NCI-H2196 treated with DMSO at 0.1 percent for 48 hours (cell line): Measurements from ENCODE around the gene SSX2.
"Not testable (repeated sequence)": the region's sequence is repeated elsewhere in the genome, so short reads cannot be mapped to it uniquely, and the experiment has no call there.

Experiments
- DNase-seq: peaks from one replicate; lab custom pipeline; 2025; ENCODE audit not compliant: unreplicated experiment; lab: John Stamatoyannopoulos, UW

Gene SSX2

GRCh38 chrX:52707078-52707477 is at the start of gene SSX2:
Gene SSX2 (minus strand): TSS chrX:52707178. CDS start chrX:52705749, 1,429 bp downstream.
- not testable (repeated sequence) for DNase-seq

GRCh38 chrX:52750952-52751351 is 44.0 kb upstream of the SSX2 start, which contains the start of gene SSX2B:
Gene SSX2B (plus strand): TSS chrX:52751252. CDS start chrX:52752681, 1,429 bp downstream.
- DNase-seq = not testable (repeated sequence)

GRCh38 chrX:52692034-52692433 is 14.9 kb downstream of the SSX2 start:
- DNase-seq = not testable (repeated sequence)

GRCh38 chrX:52662218-52662617 is 44.8 kb downstream of the SSX2 start:
- DNase-seq = not testable (repeated sequence)

- DNase-seq = not testable (repeated sequence)
Measured at GRCh38 chrX:52655475-52655874, 51.5 kb downstream of the SSX2 start.

GRCh38 chrX:52654800-52655199 is 52.2 kb downstream of the SSX2 start, which contains the start of gene SSX7:
Gene SSX7 (minus strand): TSS chrX:52654900. CDS start chrX:52653472, 1,428 bp downstream.
- not testable (repeated sequence) for DNase-seq

- not testable (repeated sequence) for DNase-seq
Measured at GRCh38 chrX:52650676-52651075, 56.3 kb downstream of the SSX2 start.

GRCh38 chrX:52648956-52649355 is 58.0 kb downstream of the SSX2 start:
- not testable (repeated sequence) for DNase-seq
